Activated CD4-positive, alpha-beta T cell treated with anti-CD3 and anti-CD28 coated beads, Interleukin-2, amount 10 ng/mL, durations not matched to agents 7 days and 5 days (primary cell): Measurements from ENCODE around the gene RORC. TPM values are rescaled to one million over a fixed set of nuclear protein-coding genes. Genes with fewer than 3 reads are reported as not detected.

Experiments
- CTCF ChIA-PET: fragments of 350-600 bp; sonication (Branson Sonifier 250); formaldehyde crosslinking; loops from one replicate; lab custom pipeline; 2021; ENCODE audit warnings: antibody characterized with exemption; lab: Charles Lee
- POLR2A ChIA-PET: fragments of 350-600 bp; sonication (Branson Sonifier 250); formaldehyde crosslinking; loops from one replicate; lab custom pipeline; 2021; ENCODE audit warnings: antibody characterized with exemption; lab: Charles Lee
- DNase-seq: peaks from one replicate; pipeline ENCODE4 v3.0.0-alpha.2; 2020
- H3K27ac Mint-ChIP-seq: one replicate; pipeline ENCODE4 v1.8.0; 2021; ENCODE audit warnings: mild to moderate bottlenecking, moderate library complexity, mixed read lengths
- H3K27me3 Mint-ChIP-seq: one replicate; pipeline ENCODE4 v1.8.0; 2021; ENCODE audit warnings: mixed read lengths
- H3K36me3 Mint-ChIP-seq: one replicate; pipeline ENCODE4 v1.8.0; 2021; ENCODE audit warnings: low read depth, mixed read lengths
- H3K4me1 Mint-ChIP-seq: one replicate; pipeline ENCODE4 v1.8.0; 2021; ENCODE audit warnings: mixed read lengths
- H3K4me3 Mint-ChIP-seq: one replicate; pipeline ENCODE4 v1.8.0; 2021; ENCODE audit warnings: mild to moderate bottlenecking, moderate library complexity, mixed read lengths
- H3K9me3 Mint-ChIP-seq: one replicate; pipeline ENCODE4 v1.8.0; 2021; ENCODE audit warnings: mixed read lengths
- total RNA-seq, 2 experiments: library from RNA; stranded (reverse); gene quantifications; one replicate each; pipeline ENCODE4 v1.2.3, GENCODE V29; 2021

Gene RORC
- total RNA-seq, 2 experiments from 2014 or later, result 7.3 to 7.5 TPM

GRCh38 chr1:151822404-151822803 lies 9.2 kb downstream of the RORC start:
- peak overlapping the region; percentile 43 for H3K4me3 Mint-ChIP-seq
- POLR2A ChIA-PET, result no interaction called here
- no peaks in the 10 kb centered on the region for H3K36me3 Mint-ChIP-seq
- peak overlapping the region; percentile 44 for H3K27ac Mint-ChIP-seq
- H3K27me3 Mint-ChIP-seq, result no peaks in the 10 kb centered on the region
- H3K4me1 Mint-ChIP-seq, result peaks cover 59% of the 10 kb centered on the region
- CTCF ChIA-PET, result interaction anchor here (0.6 to 3.7 kb wide), 4 partner anchors 9 to 226 kb away, joined by 3 to 17 read pairs (median 12); partner anchors contain the start of gene RORC
- H3K9me3 Mint-ChIP-seq, result no peaks in the 10 kb centered on the region
- no peak for DNase-seq

- ChIA-PET POLR2A (interaction anchor here (0.6 kb wide), 1 partner anchor 30 kb away, joined by 3 read pairs; no protein-coding TSS in a partner anchor), CTCF (interaction anchor here (0.7 to 3.7 kb wide), 12 partner anchors 9 to 227 kb away, joined by 3 to 17 read pairs (median 3); no protein-coding TSS in a partner anchor)
- Mint-ChIP-seq H3K9me3 (no peaks in the 10 kb centered on the region), H3K4me1 (peaks cover 64% of the 10 kb centered on the region), H3K4me3 (no peak overlapping the region), H3K27me3 (no peaks in the 10 kb centered on the region), H3K27ac (peak overlapping the region; percentile 43), H3K36me3 (no peaks in the 10 kb centered on the region)
- DNase-seq, result no peak
Measured at GRCh38 chr1:151820940-151821339, 10.7 kb downstream of the RORC start.

DNA sequence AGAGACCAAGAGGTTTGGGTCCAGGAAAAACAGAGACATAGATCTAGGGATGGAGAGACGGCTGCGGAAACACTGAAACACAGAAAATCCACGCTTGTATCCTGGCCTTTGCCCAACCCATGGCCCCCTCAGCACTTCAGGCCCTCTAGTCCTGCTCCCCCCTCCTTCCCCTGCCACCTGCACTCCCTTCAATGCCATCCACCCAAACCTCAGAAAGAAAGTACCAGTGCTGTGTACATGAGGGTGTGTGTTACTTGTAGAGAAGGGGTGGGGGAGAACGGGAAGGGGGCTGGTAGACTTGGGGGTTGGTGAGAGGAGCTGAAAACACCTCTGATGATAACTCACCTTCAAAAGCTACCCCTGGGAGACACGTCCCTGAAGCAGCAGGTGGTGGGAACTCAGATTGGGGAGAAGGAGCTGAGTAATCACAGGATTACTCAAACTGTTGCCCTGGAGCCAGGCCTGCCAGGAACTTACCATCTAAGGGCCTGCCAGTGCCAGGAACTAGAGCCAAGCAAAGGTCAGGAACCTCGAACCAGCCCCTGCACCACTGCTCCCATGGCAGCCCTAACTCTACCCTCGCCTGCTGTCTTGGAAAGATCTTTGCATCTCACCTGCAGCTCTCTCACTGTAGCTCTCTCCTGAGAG lies 11.5 kb downstream of the RORC start:
- Mint-ChIP-seq H3K4me3 (no peak overlapping the region), H3K27me3 (no peaks in the 10 kb centered on the region), H3K27ac (peak overlapping the region; percentile 33), H3K36me3 (no peaks in the 10 kb centered on the region), H3K9me3 (no peaks in the 10 kb centered on the region), H3K4me1 (peaks cover 69% of the 10 kb centered on the region)
- CTCF ChIA-PET, result interaction anchor here (0.8 to 3.7 kb wide), 11 partner anchors 8 to 196 kb away, joined by 3 to 17 read pairs (median 5); no protein-coding TSS in a partner anchor
- no peak for DNase-seq
- POLR2A ChIA-PET, result no interaction called here

DNA sequence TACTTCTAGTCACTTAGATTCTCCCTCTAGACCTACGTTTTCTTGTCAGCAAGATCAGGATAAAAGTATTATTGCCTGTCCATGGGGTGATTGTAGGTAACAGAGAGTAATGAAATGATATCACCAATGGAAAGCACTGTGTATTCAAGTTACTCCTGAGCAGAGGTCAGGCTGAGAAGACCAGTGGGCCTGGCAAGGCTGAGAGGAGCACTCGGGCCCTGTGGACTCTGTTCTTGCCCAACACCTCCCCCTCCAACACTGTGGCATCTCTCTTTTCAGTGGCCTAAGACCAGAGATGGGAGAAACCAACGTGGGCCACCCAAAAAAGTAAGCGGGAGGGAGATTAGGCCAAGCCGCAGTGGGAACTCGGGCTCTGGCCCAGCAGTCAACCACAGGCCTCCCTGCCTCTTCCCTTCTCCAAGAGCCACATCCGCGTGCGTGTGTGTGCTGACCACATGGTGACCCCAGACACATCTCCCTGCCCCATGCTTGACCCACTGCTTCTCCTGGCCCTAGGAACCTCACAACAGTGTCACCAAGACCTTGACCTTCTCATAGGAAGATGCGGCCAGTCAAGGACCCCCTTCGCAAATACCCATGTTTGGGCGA lies 12.3 kb downstream of the RORC start:
- Mint-ChIP-seq H3K36me3 (no peaks in the 10 kb centered on the region), H3K4me3 (no peak overlapping the region), H3K9me3 (no peaks in the 10 kb centered on the region), H3K27me3 (no peaks in the 10 kb centered on the region), H3K27ac (peak overlapping the region; percentile 33), H3K4me1 (peaks cover 71% of the 10 kb centered on the region)
- ChIA-PET POLR2A (no interaction called here), CTCF (interaction anchor here (1.1 to 3.7 kb wide), 7 partner anchors 8 to 40 kb away, joined by 3 to 17 read pairs (median 9); no protein-coding TSS in a partner anchor)
- DNase-seq, result no peak

GRCh38 chr1:151817353-151817730 lies 14.3 kb downstream of the RORC start:
- H3K27me3 Mint-ChIP-seq, result no peaks in the 10 kb centered on the region
- no peaks in the 10 kb centered on the region for H3K9me3 Mint-ChIP-seq
- H3K4me1 Mint-ChIP-seq, result peaks cover 72% of the 10 kb centered on the region
- H3K36me3 Mint-ChIP-seq, result no peaks in the 10 kb centered on the region
- CTCF ChIA-PET, result interaction anchor here (0.8 to 1.6 kb wide), 7 partner anchors 11 to 28 kb away, joined by 3 to 4 read pairs (median 3); no protein-coding TSS in a partner anchor
- no peak overlapping the region for H3K4me3 Mint-ChIP-seq
- POLR2A ChIA-PET, result no interaction called here
- no peak for DNase-seq
- peak overlapping the region; percentile 65 for H3K27ac Mint-ChIP-seq

DNA sequence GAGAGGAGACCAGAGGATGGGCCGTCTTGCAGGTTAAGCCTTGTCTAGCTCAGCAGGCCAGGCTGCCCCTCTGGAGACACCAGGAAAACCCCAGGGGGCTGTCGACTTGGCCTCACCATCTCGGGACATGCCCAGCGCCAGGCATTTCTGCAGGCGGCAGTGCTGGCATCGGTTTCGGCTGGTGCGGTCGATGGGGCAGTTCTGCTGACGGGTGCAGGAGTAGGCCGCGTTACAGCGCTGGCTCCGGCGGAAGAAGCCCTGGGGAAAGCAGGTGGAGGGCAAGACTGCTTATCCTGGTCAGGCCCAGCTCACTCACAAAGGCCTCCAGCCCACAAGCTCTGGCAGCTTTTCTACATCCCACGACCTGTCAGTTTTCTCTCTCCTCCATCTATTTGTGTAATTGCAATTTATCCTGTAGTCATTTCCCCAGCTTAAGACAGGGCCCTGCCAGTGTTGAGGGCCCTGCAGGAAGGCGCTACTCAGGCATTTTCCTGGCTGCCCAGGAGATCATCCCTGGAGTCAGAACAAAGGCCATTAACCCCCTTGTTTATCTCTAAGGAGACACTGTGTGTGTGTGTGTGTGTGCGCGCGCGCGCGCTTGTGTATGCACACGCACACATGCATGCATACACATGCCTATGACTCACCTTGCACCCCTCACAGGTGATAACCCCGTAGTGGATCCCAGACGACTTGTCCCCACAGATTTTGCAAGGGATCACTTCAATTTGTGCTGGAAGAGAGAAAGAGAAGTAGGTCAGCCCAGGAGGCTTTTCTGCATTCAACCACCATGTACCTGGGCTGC lies 14.9 kb downstream of the RORC start:
- Mint-ChIP-seq H3K27ac (peak overlapping the region; percentile 6), H3K4me3 (no peak overlapping the region), H3K27me3 (no peaks in the 10 kb centered on the region), H3K4me1 (peaks cover 67% of the 10 kb centered on the region), H3K36me3 (no peaks in the 10 kb centered on the region), H3K9me3 (no peaks in the 10 kb centered on the region)
- DNase-seq, result no peak
- CTCF ChIA-PET, result interaction anchor here (0.8 to 1.7 kb wide), 10 partner anchors 10 to 27 kb away, joined by 3 to 7 read pairs (median 3); no protein-coding TSS in a partner anchor
- POLR2A ChIA-PET, result no interaction called here

- CTCF ChIA-PET, result interaction anchor here (0.9 to 1.8 kb wide), 8 partner anchors 9 to 87 kb away, joined by 3 to 7 read pairs (median 3); no protein-coding TSS in a partner anchor
- H3K4me3 Mint-ChIP-seq, result peak overlapping the region; percentile 24
Measured at GRCh38 chr1:151815716-151816327, 15.8 kb downstream of the RORC start.

GRCh38 chr1:151814971-151815545 lies 16.5 kb downstream of the RORC start:
- H3K27ac Mint-ChIP-seq, result peak overlapping the region; percentile 83
- no peak overlapping the region for H3K4me3 Mint-ChIP-seq
- H3K27me3 Mint-ChIP-seq, result no peaks in the 10 kb centered on the region
- DNase-seq, result no peak
- no peaks in the 10 kb centered on the region for H3K36me3 Mint-ChIP-seq
- H3K4me1 Mint-ChIP-seq, result peaks cover 50% of the 10 kb centered on the region
- H3K9me3 Mint-ChIP-seq, result no peaks in the 10 kb centered on the region
- ChIA-PET CTCF (interaction anchor here (1.1 to 1.8 kb wide), 6 partner anchors 13 to 88 kb away, joined by 3 to 7 read pairs (median 4); no protein-coding TSS in a partner anchor), POLR2A (no interaction called here)

More at GRCh38 chr1:151815716-151816327, 15.8 kb downstream of the RORC start:
- peak; percentile 62 for DNase-seq
- POLR2A ChIA-PET, result no interaction called here
- H3K36me3 Mint-ChIP-seq, result no peaks in the 10 kb centered on the region
- H3K9me3 Mint-ChIP-seq, result no peaks in the 10 kb centered on the region
- H3K4me1 Mint-ChIP-seq, result peaks cover 58% of the 10 kb centered on the region
- no peaks in the 10 kb centered on the region for H3K27me3 Mint-ChIP-seq
- H3K27ac Mint-ChIP-seq, result peak overlapping the region; percentile 83

GRCh38 chr1:151814426-151814825 lies 17.2 kb downstream of the RORC start:
- ChIA-PET CTCF (interaction anchor here (1.8 kb wide), 1 partner anchor 14 kb away, joined by 7 read pairs; no protein-coding TSS in a partner anchor), POLR2A (no interaction called here)
- Mint-ChIP-seq H3K9me3 (no peaks in the 10 kb centered on the region), H3K4me1 (peaks cover 44% of the 10 kb centered on the region), H3K4me3 (no peak overlapping the region), H3K36me3 (no peaks in the 10 kb centered on the region), H3K27me3 (no peaks in the 10 kb centered on the region), H3K27ac (no peak overlapping the region)
- no peak for DNase-seq

GRCh38 chr1:151813271-151813977 lies 18.2 kb downstream of the RORC start:
- CTCF ChIA-PET, result no interaction called here
- Mint-ChIP-seq H3K4me3 (no peak overlapping the region), H3K27me3 (no peaks in the 10 kb centered on the region), H3K27ac (no peak overlapping the region), H3K4me1 (peaks cover 40% of the 10 kb centered on the region), H3K9me3 (no peaks in the 10 kb centered on the region), H3K36me3 (no peaks in the 10 kb centered on the region)
- DNase-seq, result no peak
- POLR2A ChIA-PET, result no interaction called here

DNA sequence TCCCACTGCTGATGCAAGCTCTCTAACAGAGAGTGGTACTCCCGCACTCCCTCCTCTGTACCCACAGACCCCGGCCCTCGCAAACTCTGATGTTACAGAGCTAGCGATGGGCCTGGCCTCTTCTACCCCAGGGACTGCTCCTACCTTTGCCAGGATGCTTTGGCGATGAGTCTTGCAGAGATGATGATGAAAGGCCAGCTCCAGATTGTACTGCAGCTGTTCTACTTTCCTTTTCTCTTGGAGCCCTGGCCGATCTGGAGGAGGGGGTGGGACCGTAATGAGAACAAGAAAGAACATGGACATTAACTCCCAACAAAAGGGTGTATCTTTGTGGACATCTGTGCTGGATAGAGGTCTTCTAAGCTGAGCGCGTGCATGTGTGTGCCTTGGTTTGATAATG lies 20.4 kb downstream of the RORC start:
- H3K36me3 Mint-ChIP-seq, result no peaks in the 10 kb centered on the region
- H3K4me3 Mint-ChIP-seq, result no peak overlapping the region
- H3K27ac Mint-ChIP-seq, result no peak overlapping the region
- H3K27me3 Mint-ChIP-seq, result no peaks in the 10 kb centered on the region
- peaks cover 23% of the 10 kb centered on the region for H3K4me1 Mint-ChIP-seq
- no peaks in the 10 kb centered on the region for H3K9me3 Mint-ChIP-seq
- ChIA-PET POLR2A (no interaction called here), CTCF (interaction anchor here (0.8 to 2.2 kb wide), 4 partner anchors 8 to 19 kb away, joined by 3 to 10 read pairs (median 4); no protein-coding TSS in a partner anchor)
- no peak for DNase-seq
